RWPE1 (cell line): Measurements from ENCODE around the gene ZNF346.

Source experiments
- CTCF ChIA-PET: fragments of 350-600 bp; sonication (Branson Sonifier 250); formaldehyde crosslinking; extraction: SDS; loops from one replicate; lab custom pipeline; 2021; lab: Yijun Ruan, JAX
- POLR2A ChIA-PET: fragments of 400-600 bp; formaldehyde crosslinking; extraction: SDS; loops from one replicate; lab custom pipeline; 2020; ENCODE audit warnings: antibody characterized with exemption; ENCODE audit not compliant: low non-redundant PET; lab: Yijun Ruan, JAX
- DNase-seq: peaks from one replicate; pipeline ENCODE4 v3.0.0; 2012; ENCODE audit warnings: low spot score
- H3K27ac ChIP-seq: fragments of 450-650 bp; 2 replicates; pipeline ENCODE4 v1.5.1; 2017
- TF ChIP-seq, protein P1 (sequence below): fragments of 450-650 bp; conservative IDR thresholded peaks from 2 replicates; pipeline ENCODE4 v1.5.1; 2017; ENCODE audit warnings: low read depth, mild to moderate bottlenecking

The ZNF346 gene

DNA sequence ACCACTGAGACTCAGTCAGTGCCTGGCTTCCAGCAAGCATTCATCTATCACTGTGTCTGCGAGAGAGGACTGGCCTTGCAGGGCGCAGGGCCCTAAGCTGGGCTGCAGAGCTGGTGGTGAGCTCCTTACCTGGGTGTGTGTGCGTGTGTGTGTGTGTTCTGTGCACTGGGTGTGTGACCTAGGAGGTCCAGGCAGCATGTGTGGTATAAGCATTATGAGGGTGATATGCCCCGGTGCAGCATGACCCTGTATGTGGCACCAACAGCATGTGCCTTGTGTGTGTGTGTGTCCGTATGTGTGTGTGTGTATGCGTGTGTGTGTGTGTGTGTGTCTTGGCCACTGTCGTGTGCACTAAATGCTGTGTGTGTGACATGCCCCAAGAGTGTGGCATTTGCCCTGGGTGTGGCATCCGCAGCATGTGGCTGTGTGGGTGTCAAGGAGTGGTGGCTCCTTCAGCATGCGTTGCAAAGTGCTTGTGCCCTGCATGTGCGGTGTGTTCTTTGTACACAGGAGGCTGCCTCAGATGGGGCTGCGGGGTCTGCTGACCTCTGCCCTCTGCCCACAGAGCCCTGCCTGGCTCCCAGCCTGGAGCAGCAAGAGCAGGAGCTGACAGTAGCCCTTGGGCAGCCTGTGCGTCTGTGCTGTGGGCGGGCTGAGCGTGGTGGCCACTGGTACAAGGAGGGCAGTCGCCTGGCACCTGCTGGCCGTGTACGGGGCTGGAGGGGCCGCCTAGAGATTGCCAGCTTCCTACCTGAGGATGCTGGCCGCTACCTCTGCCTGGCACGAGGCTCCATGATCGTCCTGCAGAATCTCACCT lies 67.5 kb downstream of the ZNF346 start:
- H3K27ac ChIP-seq = no peak overlapping the region
- POLR2A ChIA-PET = no interaction called here
- CTCF ChIA-PET = interaction anchor here (0.8 to 1.4 kb wide), 2 partner anchors 20 to 22 kb away, joined by 3 read pairs; no protein-coding TSS in a partner anchor
- TF ChIP-seq, protein P1, sequence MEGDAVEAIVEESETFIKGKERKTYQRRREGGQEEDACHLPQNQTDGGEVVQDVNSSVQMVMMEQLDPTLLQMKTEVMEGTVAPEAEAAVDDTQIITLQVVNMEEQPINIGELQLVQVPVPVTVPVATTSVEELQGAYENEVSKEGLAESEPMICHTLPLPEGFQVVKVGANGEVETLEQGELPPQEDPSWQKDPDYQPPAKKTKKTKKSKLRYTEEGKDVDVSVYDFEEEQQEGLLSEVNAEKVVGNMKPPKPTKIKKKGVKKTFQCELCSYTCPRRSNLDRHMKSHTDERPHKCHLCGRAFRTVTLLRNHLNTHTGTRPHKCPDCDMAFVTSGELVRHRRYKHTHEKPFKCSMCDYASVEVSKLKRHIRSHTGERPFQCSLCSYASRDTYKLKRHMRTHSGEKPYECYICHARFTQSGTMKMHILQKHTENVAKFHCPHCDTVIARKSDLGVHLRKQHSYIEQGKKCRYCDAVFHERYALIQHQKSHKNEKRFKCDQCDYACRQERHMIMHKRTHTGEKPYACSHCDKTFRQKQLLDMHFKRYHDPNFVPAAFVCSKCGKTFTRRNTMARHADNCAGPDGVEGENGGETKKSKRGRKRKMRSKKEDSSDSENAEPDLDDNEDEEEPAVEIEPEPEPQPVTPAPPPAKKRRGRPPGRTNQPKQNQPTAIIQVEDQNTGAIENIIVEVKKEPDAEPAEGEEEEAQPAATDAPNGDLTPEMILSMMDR = no peak
- no peak for DNase-seq

DNA sequence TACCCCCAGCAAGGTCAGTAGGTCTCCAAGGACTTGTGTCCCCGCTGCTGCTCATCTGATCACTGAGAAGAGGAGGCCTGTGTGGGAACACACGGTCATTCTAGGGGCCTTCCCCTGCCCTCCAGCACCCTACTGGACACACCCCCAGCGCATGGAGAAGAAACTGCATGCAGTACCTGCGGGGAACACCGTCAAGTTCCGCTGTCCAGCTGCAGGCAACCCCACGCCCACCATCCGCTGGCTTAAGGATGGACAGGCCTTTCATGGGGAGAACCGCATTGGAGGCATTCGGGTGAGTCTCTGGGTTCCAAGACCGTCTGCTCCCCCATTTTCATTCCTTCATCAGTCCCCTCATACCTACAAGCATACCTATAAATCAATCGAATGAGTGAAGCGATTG lies 68.3 kb downstream of the ZNF346 start:
- CTCF ChIA-PET = interaction anchor here (1.1 kb wide), 1 partner anchor 23 kb away, joined by 4 read pairs; no protein-coding TSS in a partner anchor
- TF ChIP-seq, protein P1 = no peak
- DNase-seq = no peak
- POLR2A ChIA-PET = no interaction called here
- H3K27ac ChIP-seq = no peak overlapping the region

DNA sequence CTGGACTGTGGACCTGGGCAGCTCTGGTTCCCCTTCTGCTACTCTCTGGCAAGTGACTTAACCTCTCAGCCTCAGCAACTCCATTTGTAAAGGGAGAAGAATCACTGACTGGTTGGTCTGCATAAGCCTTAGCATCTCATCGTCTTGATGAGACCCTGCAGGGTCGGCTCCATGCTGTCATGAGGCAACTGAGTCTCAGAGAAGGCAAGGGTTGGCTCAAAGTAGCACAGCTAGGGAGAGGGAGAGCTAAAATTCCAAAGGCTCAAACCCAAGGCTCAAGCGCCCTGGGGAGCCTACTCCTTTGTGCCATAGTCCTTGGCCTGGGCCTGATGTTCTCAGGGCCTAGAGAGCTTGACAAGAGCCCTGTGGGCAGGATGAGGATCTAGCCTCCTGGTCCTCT lies 68.7 kb downstream of the ZNF346 start:
- TF ChIP-seq, protein P1 = no peak
- ChIA-PET CTCF (interaction anchor here (0.6 to 1.1 kb wide), 2 partner anchors 15 to 22 kb away, joined by 3 to 4 read pairs; no protein-coding TSS in a partner anchor), POLR2A (no interaction called here)
- no peak for DNase-seq
- no peak overlapping the region for H3K27ac ChIP-seq

DNA sequence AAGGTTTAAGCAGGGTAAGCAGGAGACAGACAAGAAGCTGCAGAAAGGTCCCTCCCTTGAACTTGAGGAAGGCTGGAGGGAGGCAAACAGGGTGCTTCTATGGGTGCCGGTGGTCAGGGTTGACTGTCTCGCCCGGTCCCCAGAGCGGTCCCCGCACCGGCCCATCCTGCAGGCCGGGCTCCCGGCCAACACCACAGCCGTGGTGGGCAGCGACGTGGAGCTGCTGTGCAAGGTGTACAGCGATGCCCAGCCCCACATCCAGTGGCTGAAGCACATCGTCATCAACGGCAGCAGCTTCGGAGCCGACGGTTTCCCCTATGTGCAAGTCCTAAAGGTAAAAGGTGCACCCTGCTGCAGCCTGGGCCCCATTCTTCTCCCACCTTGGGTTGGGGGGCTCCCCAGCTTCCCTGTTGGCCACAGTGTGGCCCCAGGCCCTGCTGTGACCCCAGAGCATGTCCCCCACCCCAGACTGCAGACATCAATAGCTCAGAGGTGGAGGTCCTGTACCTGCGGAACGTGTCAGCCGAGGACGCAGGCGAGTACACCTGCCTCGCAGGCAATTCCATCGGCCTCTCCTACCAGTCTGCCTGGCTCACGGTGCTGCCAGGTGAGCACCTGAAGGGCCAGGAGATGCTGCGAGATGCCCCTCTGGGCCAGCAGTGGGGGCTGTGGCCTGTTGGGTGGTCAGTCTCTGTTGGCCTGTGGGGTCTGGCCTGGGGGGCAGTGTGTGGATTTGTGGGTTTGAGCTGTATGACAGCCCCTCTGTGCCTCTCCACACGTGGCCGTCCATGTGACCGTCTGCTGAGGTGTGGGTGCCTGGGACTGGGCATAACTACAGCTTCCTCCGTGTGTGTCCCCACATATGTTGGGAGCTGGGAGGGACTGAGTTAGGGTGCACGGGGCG lies 69.9 kb downstream of the ZNF346 start:
- TF ChIP-seq, protein P1 = no peak
- CTCF ChIA-PET = interaction anchor here (0.6 to 1.6 kb wide), 3 partner anchors 13 to 78 kb away, joined by 3 to 10 read pairs (median 4); no protein-coding TSS in a partner anchor
- DNase-seq = no peak
- POLR2A ChIA-PET = no interaction called here
- H3K27ac ChIP-seq = no peak overlapping the region

DNA sequence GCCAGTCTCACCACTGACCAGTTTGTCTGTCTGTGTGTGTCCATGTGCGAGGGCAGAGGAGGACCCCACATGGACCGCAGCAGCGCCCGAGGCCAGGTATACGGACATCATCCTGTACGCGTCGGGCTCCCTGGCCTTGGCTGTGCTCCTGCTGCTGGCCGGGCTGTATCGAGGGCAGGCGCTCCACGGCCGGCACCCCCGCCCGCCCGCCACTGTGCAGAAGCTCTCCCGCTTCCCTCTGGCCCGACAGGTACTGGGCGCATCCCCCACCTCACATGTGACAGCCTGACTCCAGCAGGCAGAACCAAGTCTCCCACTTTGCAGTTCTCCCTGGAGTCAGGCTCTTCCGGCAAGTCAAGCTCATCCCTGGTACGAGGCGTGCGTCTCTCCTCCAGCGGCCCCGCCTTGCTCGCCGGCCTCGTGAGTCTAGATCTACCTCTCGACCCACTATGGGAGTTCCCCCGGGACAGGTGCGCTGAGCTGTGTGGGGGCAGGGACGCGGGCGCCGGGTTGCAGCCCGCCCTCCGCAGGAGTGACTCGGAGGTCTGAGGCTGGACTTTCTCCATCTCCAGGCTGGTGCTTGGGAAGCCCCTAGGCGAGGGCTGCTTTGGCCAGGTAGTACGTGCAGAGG lies 70.7 kb downstream of the ZNF346 start:
- no peak for DNase-seq
- TF ChIP-seq, protein P1 = no peak
- POLR2A ChIA-PET = no interaction called here
- CTCF ChIA-PET = interaction anchor here (0.6 to 1.6 kb wide), 3 partner anchors 21 to 79 kb away, joined by 4 to 10 read pairs (median 4); no protein-coding TSS in a partner anchor
- H3K27ac ChIP-seq = no peak overlapping the region
